Peyer's patch (tissue), 4 donors: Measurements from ENCODE around the gene PLSCR5. TPM values are rescaled to one million over a fixed set of nuclear protein-coding genes. Genes with fewer than 3 reads are reported as not detected.
A peak's percentile ranks its signal among the peaks of the same experiment; 100 is the strongest.

ENCODE experiments used
- DNase-seq, 3 donors: peaks; one replicate each; pipeline ENCODE4 v3.0.0-alpha.2; 2017 to 2019
- H3K27ac ChIP-seq, 4 donors: fragments of 200-600 bp; sonication (generic); one replicate each; pipeline ENCODE4 v1.5.1; 2016 to 2019
- H3K27me3 ChIP-seq, 2 donors: fragments of 200-600 bp; sonication (generic); one replicate each; pipeline ENCODE4 v1.5.1; 2019
- H3K36me3 ChIP-seq, 3 donors: fragments of 200-600 bp; sonication (generic); one replicate each; pipeline ENCODE4 v1.5.1; 2016 to 2019
- H3K4me1 ChIP-seq, 4 donors: fragments of 200-600 bp; sonication (generic); one replicate each; pipeline ENCODE4 v1.5.1; 2016 to 2019
- H3K4me3 ChIP-seq, 4 donors: fragments of 200-600 bp; sonication (generic); 1 replicate in 3 of 4; 2 replicates in 1 of 4; pipeline ENCODE4 v1.5.1; 2016 to 2019; ENCODE audit warnings: mild to moderate bottlenecking in 1 of 4
- H3K9me3 ChIP-seq, 4 donors: fragments of 200-600 bp; sonication (generic); one replicate each; pipeline ENCODE4 v1.5.1; 2016 to 2019; ENCODE audit warnings: mild to moderate bottlenecking in 1 of 4
- CTCF ChIP-seq, 6 experiments: fragments of 450-650 bp in 4 of 6; fragments of 200-600 bp in 2 of 6; sonication (generic) in 1 of 6; IDR thresholded peaks; one replicate each; pipeline ENCODE4 v1.5.1; 2017 to 2019; ENCODE audit warnings: antibody characterized with exemption in 6 of 6, mild to moderate bottlenecking in 3 of 6, moderate library complexity in 1 of 6
- POLR2A ChIP-seq, 2 donors: fragments of 450-650 bp; IDR thresholded peaks; one replicate each; pipeline ENCODE4 v1.5.1; 2017; ENCODE audit warnings: antibody characterized with exemption in 2 of 2, mild to moderate bottlenecking in 2 of 2, moderate library complexity in 2 of 2
- total RNA-seq, 4 donors: library from RNA; depleted of rRNA; stranded (reverse); fragments of >200 nt; gene quantifications; one replicate each; pipeline ENCODE4 v1.1.0, GENCODE V29; 2016

PLSCR5 gene
- total RNA-seq, 4 donors from 2014 or later, result not detected

DNA sequence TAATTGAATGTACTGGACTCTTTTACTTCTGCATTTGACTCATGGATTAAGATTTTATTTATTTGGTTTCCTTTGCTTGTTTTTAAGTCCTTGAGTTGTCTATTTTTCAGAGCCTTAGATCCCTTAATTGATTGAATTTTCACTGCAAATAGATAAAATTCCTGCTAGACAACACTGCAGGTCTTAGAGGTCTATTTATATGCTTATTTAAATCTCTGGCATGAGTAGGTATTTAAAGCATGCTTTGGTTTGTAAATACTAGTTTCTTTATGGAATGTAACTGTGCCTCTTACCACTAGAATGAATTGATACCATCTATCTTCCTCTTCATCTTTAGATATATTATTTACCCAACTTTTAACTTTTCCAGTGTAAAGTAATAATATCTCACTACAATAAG lies 20.0 kb downstream of the PLSCR5 start:
- no peak for TF ChIP-seq POLR2A (IDR thresholded peaks at IDR 0.05)
- no peak for TF ChIP-seq CTCF (IDR thresholded peaks at IDR 0.05)
- DNase-seq, result no peak
- Histone ChIP-seq H3K4me1 (no peaks in the 10 kb centered on the region), H3K9me3 (no peaks in the 10 kb centered on the region), H3K27me3 (no peaks in the 10 kb centered on the region), H3K36me3 (no peaks in the 10 kb centered on the region), H3K27ac (no peak overlapping the region), H3K4me3 (no peak overlapping the region)

GRCh38 chr3:146581951-146582467 lies 23.1 kb downstream of the PLSCR5 start:
- H3K27me3 ChIP-seq, result no peaks in the 10 kb centered on the region
- no peaks in the 10 kb centered on the region for H3K36me3 ChIP-seq
- H3K4me3 ChIP-seq, result no peak overlapping the region
- H3K9me3 ChIP-seq, result no peaks in the 10 kb centered on the region
- H3K4me1 ChIP-seq, result no peaks in the 10 kb centered on the region
- DNase-seq, result no peak
- TF ChIP-seq POLR2A (IDR thresholded peaks at IDR 0.05), result no peak
- TF ChIP-seq CTCF (IDR thresholded peaks at IDR 0.05), result no peak
- no peak overlapping the region for H3K27ac ChIP-seq

GRCh38 chr3:146581080-146581601 lies 24.0 kb downstream of the PLSCR5 start:
- no peak overlapping the region for H3K4me3 ChIP-seq
- no peaks in the 10 kb centered on the region for H3K4me1 ChIP-seq
- TF ChIP-seq POLR2A (IDR thresholded peaks at IDR 0.05), result no peak
- TF ChIP-seq CTCF (IDR thresholded peaks at IDR 0.05), result no peak
- no peaks in the 10 kb centered on the region for H3K36me3 ChIP-seq
- H3K27me3 ChIP-seq, result no peaks in the 10 kb centered on the region
- no peak for DNase-seq
- H3K27ac ChIP-seq, result no peak overlapping the region
- no peaks in the 10 kb centered on the region for H3K9me3 ChIP-seq

- Histone ChIP-seq H3K4me1 (no peaks in the 10 kb centered on the region), H3K27me3 (no peaks in the 10 kb centered on the region), H3K4me3 (no peak overlapping the region), H3K27ac (no peak overlapping the region), H3K36me3 (no peaks in the 10 kb centered on the region), H3K9me3 (no peaks in the 10 kb centered on the region)
- peak in 2 of 3 donors; percentile 17 to 55 for DNase-seq
- TF ChIP-seq CTCF (IDR thresholded peaks at IDR 0.05) (peak in 5 of 6 experiments; percentile 8 to 70 (median 57)), POLR2A (IDR thresholded peaks at IDR 0.05) (no peak)
These were observed 27.5 kb downstream of the PLSCR5 start for GRCh38 chr3:146577662-146578061.

GRCh38 chr3:146575636-146576035 lies 29.5 kb downstream of the PLSCR5 start:
- no peaks in the 10 kb centered on the region for H3K36me3 ChIP-seq
- no peak for DNase-seq
- TF ChIP-seq CTCF (IDR thresholded peaks at IDR 0.05) (no peak), POLR2A (IDR thresholded peaks at IDR 0.05) (no peak)

DNA sequence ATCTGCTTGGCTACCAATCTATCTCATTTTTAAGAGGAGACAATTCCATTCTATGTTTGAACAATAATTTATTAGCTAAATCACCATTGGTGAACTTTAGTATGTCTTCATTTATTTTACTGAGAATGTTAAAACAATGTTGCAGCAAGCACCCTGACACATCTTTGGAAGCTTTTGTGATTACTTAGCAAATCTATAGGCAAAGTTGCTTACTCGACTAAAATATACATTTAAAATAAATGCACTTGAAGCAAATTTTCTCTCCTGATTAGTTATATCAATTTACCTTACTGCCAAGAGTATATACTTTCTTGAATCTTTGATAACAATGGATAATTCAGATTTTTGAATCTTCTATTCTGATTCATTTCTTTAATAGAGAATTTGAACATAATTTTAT lies 31.0 kb downstream of the PLSCR5 start:
- Histone ChIP-seq H3K4me3 (no peak overlapping the region), H3K4me1 (no peaks in the 10 kb centered on the region), H3K27ac (no peak overlapping the region), H3K27me3 (no peaks in the 10 kb centered on the region), H3K9me3 (no peaks in the 10 kb centered on the region), H3K36me3 (no peaks in the 10 kb centered on the region)
- DNase-seq, result no peak
- TF ChIP-seq CTCF (IDR thresholded peaks at IDR 0.05), result no peak
- no peak for TF ChIP-seq POLR2A (IDR thresholded peaks at IDR 0.05)

More at GRCh38 chr3:146575636-146576035, 29.5 kb downstream of the PLSCR5 start:
- Histone ChIP-seq H3K4me3 (no peak overlapping the region), H3K9me3 (no peaks in the 10 kb centered on the region), H3K27me3 (no peaks in the 10 kb centered on the region), H3K4me1 (no peaks in the 10 kb centered on the region), H3K27ac (no peak overlapping the region)
